HT-29 (cell line): ENCODE data around the gene SLC39A9. TPM values are rescaled to one million over a fixed set of nuclear protein-coding genes. Genes with fewer than 3 reads are reported as not detected.
"Not testable (repeated sequence)": the region's sequence is repeated elsewhere in the genome, so short reads cannot be mapped to it uniquely, and the experiment has no call there.

Experiments used
- DNase-seq: peaks from one replicate; pipeline ENCODE4 v3.0.0-alpha.2; 2015; ENCODE audit warnings: low spot score
- total RNA-seq: library from RNA; depleted of rRNA; stranded (reverse); fragments of >200 nt; shearing (Covaris generic); gene quantifications from 2 replicates; pipeline ENCODE4 v1.2.3, GENCODE V29; 2014

Gene SLC39A9
- total RNA-seq, 1 experiment from 2014 or later = 48.0 TPM

DNA sequence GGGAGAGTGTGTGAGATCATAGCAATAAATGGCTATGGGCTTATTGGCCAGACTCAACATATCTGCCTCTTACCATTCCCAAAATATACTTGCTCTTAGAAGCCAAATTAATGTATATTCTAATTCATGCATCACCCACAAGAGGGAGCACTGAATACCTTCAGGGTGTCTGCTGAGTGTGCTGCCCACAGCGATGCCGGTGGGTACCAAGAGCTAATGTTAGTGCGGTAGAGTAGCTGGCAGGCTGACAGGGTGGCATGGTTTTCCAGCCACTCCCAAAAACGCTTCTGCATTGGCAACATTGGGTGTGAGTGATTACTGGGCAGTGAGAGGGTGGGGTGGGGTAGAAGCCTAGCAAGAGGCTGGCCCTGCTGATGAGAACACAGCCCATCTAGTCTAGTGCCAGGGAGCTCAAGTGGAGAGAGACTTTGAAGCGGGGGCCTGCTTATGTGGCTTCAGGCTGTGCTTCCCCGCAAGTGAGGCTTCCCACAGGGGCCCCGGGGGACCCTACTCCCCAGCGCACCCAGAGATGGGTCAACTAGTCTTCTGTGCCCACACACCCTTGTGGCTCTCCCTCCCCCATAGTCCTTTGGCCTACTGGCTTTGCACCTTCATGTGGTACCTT is 76.8 kb downstream of the SLC39A9 start:
- DNase-seq = peak; percentile 36

DNA sequence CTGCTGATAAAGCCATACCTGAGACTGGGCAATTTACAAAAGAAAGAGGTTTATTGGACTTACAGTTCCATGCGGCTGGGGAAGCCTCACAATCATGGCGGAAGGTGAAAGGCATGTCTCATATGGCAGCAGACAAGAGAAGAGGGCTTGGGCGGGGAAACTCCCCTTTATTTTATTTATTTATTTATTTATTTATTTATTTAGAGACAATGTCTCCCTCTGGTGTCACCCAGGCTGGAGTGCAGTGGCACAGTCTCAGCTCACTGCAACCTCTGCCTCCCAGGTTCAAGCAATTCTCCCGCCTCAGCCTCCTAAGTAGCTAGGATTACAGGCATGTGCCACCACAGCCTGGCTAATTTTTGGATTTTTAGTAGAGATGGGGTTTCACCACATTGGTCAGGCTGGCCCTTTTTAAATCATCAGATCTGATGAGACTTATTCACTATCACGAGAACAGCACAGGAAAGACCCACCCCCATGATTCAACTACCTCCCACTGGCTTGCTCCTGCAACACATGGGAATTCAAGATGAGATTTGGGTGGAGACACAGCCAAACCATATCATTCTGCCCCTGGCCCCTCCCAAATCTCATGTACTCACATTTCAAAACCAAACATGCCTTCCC is 78.4 kb downstream of the SLC39A9 start:
- not testable (repeated sequence) for DNase-seq

GRCh38 chr14:69478055-69478454 is 79.6 kb downstream of the SLC39A9 start:
- not testable (repeated sequence) for DNase-seq

GRCh38 chr14:69479696-69480095 is 81.2 kb downstream of the SLC39A9 start:
- DNase-seq = no peak

DNA sequence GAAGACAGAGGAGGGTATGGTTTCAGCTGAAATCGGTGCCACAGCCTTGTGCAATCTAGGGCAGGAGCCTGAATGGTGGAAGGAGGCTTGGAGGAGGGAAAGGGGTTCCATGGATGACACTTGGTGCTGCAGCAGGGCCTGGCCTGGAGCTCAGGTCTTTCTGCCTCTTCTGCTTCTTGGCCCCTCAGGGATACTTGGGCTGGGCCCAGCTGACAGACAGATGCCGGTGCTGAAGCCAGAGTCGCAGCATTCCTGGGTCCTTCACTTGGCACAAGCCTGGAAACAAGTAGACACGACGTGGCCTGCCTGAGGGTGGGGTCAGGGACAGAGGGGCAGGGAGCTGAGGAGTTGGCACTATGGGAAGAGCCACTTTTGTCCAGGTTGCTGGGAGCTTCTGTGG is 81.6 kb downstream of the SLC39A9 start:
- DNase-seq = no peak

DNA sequence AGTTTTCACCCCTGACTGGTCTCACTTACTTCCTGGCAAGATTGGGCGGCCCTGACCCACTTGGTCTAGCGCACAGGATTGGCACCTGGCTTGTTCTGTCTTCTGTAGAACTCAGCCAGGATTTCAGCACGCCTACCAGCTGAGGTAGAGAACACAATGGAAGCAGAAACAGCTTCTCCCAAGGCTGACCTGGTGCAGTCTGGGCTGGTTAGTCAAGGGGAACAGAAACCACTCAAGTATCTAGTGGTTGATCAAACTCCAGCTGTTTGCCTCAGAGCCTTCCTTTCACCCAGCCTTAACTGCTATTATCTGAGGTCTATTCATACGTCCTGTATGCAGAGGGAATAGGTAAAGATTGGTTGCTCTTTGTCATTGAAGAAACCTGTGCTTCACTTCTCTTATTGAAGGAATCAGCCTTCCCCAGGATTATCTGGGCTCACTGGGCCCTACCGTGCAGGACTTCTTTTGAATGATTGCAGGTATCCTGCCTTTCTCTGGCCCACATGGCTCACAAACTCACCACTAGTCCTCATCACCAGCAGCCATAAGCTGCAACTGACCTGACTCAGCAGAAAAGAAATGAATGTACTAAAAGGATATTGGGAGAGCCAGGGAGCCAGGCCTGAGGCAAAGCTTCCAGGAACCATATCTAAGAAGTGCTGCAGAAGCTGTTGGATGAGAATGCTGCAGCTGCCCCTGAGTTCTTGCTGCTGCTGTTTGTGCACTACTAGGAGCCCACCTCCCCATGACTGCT is 83.5 kb downstream of the SLC39A9 start:
- DNase-seq = no peak

DNA sequence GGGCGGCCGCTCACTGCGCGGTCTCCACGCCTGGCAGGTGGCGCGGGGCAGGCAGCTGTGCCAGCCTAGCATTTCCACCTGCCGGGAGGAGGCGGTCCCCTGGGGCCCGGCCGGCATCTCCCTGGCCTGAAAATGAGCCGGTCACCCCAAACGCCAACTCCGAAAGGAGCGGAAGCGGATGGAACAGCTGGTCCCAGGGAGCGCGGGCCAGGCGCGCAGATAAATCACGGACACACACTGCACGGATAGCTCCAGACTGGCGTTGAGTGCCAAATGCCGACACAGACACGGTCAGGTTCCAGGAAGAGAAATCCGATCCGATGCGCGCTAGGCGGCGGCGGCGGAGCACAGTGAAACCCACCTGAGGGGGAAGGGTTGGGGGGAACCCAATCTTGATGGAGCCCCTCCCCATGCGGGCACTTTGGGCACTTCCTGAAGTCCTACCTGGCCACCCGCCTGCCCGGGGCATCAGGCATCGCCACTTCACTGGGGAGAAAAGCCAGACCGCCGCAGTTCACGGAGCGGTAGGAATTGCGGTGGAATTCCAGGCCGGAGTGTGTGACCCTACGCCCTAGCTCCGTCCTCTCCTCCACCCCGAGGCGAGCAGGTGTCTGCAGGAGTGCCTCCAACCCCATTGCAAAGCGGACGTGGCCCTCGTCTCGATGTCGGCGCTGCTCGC is 85.4 kb downstream of the SLC39A9 start:
- DNase-seq = no peak

- no peak for DNase-seq
Observed at GRCh38 chr14:69484444-69485314, 86.2 kb downstream of the SLC39A9 start, which contains the start of gene PLEKHD1. Gene PLEKHD1 (plus strand): TSS chr14:69484728. CDS start chr14:69484966, 238 bp downstream.

DNA sequence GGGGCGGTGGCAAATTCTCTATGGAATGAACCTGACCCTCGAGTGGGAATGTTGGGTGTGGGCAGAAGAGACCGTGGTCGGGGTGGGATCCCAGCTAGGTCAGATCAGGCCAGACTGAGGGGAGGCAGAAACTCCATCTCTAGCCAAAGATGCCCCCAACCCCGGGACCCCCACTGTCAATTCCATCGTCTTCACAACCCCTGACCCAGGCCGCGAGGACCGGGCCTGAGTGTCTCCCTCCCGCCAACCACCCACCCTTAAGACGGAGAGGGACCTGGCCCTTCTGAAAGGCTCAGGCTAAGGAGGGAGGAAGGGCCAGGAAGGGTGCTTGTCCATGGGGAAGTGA is 86.8 kb downstream of the SLC39A9 start:
- no peak for DNase-seq

DNA sequence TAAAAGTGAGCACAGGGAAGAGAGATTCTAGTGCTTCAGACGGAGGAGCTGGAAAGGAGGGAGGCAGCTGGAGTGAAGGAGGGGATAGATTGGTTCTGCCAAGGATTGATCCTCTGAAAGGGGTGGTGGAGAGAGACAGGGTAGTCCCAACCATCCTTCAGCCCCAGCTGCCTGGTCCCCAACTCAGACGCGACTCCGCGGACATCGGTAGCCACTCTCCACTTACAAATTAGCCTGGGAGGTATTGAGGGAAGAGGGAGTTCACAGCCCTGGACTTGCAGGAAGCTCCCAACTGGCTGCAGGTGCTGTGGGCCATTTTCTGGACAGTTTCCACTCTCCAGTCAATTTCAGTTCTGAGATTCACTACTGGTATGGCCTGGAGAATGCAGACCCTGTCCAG is 87.2 kb downstream of the SLC39A9 start:
- DNase-seq = no peak

GRCh38 chr14:69487226-69487625 is 88.7 kb downstream of the SLC39A9 start:
- DNase-seq = no peak

DNA sequence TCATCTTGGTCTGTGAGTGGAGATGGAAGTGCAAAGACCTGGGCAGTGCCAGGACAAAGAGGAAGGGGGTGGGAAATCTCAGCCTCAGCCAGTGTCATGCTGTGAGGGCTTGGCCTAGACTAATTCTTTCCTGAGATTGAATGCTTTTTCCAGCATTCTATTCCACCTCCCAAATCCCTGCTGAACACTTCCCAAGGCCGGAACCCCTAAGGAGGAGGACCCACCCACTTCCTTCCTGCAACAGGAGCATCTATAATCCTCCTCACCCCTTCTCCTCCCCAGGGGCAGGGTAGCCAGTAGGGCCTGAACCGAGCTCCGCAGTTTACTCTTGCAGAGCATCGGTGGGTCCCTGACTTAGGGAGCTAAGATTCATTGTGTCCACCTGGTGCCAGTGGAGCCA is 89.3 kb downstream of the SLC39A9 start:
- no peak for DNase-seq

DNA sequence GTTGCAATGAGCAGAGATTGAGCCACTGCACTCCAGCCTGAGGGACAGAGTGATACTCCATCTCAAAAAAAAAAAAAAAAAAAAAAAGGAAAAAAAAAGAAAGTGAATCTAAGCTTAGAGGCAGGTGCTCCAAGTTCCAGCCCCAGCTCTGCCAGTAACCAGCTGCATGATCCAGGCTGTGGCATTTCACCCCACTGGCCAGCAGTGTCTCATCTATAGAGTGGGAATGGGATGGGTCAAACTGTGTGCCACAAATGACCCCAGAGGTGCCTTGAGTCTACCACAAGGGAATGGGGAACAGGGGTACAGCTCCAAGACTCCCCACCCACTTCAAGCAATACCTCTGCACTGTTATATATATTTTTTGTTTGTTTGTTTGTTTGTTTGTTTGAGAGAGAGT is 91.0 kb downstream of the SLC39A9 start:
- DNase-seq = no peak

DNA sequence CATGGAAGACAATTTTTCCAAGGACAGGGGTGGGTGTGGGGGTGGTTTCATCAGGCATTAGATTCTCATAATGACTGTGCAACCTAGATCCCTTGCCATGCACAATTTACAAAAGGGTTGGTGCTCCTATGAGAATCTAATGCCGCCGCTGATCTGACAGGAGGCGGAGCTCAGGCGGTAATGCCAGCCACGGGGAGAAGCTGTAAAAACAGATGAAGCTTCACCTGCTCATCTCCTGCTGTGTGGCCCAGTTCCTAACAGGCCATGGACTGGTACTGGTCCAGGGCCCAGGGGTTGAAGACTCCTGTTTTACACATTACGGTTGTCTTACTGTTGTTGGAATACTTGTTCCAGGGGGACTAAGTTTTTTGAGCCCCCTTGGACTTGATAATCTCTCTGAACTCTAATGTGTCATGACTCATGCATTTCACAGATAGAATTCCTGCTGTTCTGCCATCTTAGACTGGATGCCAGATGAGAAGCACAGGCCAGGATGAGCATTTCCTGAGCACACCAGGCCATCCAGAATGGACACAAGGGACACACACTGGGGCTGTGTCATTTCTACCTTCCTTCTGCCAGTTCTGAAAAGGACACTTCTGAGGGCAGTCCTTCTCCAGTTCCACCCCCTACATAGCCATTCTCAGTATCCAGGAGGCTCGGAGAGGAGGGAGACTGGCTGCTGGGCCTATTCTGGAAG is 91.9 kb downstream of the SLC39A9 start:
- no peak for DNase-seq

DNA sequence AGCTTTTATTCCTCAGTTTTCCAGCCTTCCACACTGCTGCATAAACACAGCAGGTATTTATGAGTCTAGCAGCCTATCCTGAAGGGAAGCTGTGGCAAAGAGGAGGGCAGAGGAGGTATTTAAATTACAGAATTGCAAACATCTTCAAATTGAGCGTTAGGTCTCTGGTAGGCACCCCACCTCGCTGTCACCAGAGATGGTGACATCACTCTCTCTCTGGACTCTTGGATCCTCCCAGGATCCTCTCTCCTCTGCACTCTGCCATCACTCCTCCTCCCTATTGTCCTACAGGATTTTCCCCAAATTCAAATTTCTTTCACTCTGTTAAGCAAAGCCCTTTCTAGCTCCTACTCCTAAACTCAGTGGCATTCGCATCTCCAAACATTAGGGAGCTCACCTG is 92.7 kb downstream of the SLC39A9 start:
- no peak for DNase-seq

GRCh38 chr14:69493038-69493437 is 94.5 kb downstream of the SLC39A9 start:
- DNase-seq = no peak

GRCh38 chr14:69493791-69494190 is 95.3 kb downstream of the SLC39A9 start:
- no peak for DNase-seq

- DNase-seq = no peak
Observed at GRCh38 chr14:69495341-69495921, 96.9 kb downstream of the SLC39A9 start.

GRCh38 chr14:69497866-69498265 is 99.4 kb downstream of the SLC39A9 start:
- not testable (repeated sequence) for DNase-seq

DNA sequence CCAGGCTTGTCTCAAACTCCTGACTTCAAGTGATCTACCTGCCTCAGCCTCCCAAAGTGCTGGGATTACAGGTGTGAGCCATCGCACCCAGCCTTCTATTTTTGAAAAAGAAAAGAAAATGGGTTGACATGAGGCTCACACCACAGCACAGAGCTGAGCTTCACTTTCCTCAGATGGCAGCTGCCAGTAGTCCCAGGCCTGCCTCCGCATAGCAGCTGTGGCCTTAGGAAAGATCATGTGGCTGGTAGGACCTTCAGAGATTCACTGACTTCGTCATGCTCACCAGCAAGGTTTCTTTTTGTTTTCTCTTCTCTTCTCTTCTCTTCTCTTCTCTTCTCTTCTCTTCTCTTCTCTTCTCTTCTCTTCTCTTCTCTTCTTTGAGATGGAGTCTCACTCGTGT is 99.8 kb downstream of the SLC39A9 start:
- DNase-seq = not testable (repeated sequence)
